Activated naive CD4-positive, alpha-beta T cell treated with anti-CD3 and anti-CD28 coated beads, Interleukin-2, amount 50 U/mL, for 16 hours (primary cell): Measurements from ENCODE around the gene ACTN2.

Experiments
- DNase-seq: peaks from one replicate; pipeline ENCODE4 v3.0.0-alpha.2; 2020

The ACTN2 gene

GRCh38 chr1:236692128-236692527, 5.8 kb downstream of the ACTN2 start:
- no peak for DNase-seq

GRCh38 chr1:236692742-236693141, 6.4 kb downstream of the ACTN2 start:
- DNase-seq, result no peak

GRCh38 chr1:236699366-236699765, 13.1 kb downstream of the ACTN2 start:
- DNase-seq, result no peak

- DNase-seq, result no peak
Observed at GRCh38 chr1:236700903-236701302, 14.6 kb downstream of the ACTN2 start.

GRCh38 chr1:236701782-236702181, 15.5 kb downstream of the ACTN2 start:
- DNase-seq, result no peak

GRCh38 chr1:236702791-236703394, 16.6 kb downstream of the ACTN2 start:
- no peak for DNase-seq

- no peak for DNase-seq
Observed at GRCh38 chr1:236705771-236706170, 19.5 kb downstream of the ACTN2 start.

- DNase-seq, result no peak
Observed at GRCh38 chr1:236706183-236706582, 19.9 kb downstream of the ACTN2 start.

- DNase-seq, result no peak
Observed at GRCh38 chr1:236710328-236710892, 24.1 kb downstream of the ACTN2 start.

GRCh38 chr1:236716160-236716559, 29.9 kb downstream of the ACTN2 start:
- DNase-seq, result no peak

GRCh38 chr1:236717811-236718210, 31.5 kb downstream of the ACTN2 start:
- DNase-seq, result no peak

- DNase-seq, result no peak
Observed at GRCh38 chr1:236718328-236718727, 32.0 kb downstream of the ACTN2 start.

GRCh38 chr1:236720206-236720605, 33.9 kb downstream of the ACTN2 start:
- DNase-seq, result no peak

- DNase-seq, result no peak
Observed at GRCh38 chr1:236720611-236721010, 34.3 kb downstream of the ACTN2 start.

GRCh38 chr1:236724049-236724448, 37.8 kb downstream of the ACTN2 start:
- no peak for DNase-seq

- DNase-seq, result no peak
Observed at GRCh38 chr1:236724506-236724905, 38.2 kb downstream of the ACTN2 start.

GRCh38 chr1:236725668-236726067, 39.4 kb downstream of the ACTN2 start:
- no peak for DNase-seq

- no peak for DNase-seq
Observed at GRCh38 chr1:236727521-236727920, 41.2 kb downstream of the ACTN2 start.

GRCh38 chr1:236728752-236729151, 42.5 kb downstream of the ACTN2 start:
- no peak for DNase-seq

GRCh38 chr1:236733653-236734052, 47.4 kb downstream of the ACTN2 start:
- no peak for DNase-seq

GRCh38 chr1:236734141-236734765, 48.0 kb downstream of the ACTN2 start:
- DNase-seq, result no peak

- no peak for DNase-seq
Observed at GRCh38 chr1:236736761-236737160, 50.5 kb downstream of the ACTN2 start.

GRCh38 chr1:236741753-236742152, 55.5 kb downstream of the ACTN2 start:
- DNase-seq, result no peak

- DNase-seq, result no peak
Observed at GRCh38 chr1:236742421-236743160, 56.3 kb downstream of the ACTN2 start.
